GM12872 (cell line): ENCODE measurements around the gene RAP1GAP2.

Source experiments
- TF ChIP-seq, protein P1 (sequence below): IDR thresholded peaks from 3 replicates; pipeline ENCODE4 v1.5.1; 2011; ENCODE audit warnings: low read depth, mild to moderate bottlenecking, low read length, moderate library complexity; ENCODE audit not compliant: insufficient read depth

Gene RAP1GAP2

DNA sequence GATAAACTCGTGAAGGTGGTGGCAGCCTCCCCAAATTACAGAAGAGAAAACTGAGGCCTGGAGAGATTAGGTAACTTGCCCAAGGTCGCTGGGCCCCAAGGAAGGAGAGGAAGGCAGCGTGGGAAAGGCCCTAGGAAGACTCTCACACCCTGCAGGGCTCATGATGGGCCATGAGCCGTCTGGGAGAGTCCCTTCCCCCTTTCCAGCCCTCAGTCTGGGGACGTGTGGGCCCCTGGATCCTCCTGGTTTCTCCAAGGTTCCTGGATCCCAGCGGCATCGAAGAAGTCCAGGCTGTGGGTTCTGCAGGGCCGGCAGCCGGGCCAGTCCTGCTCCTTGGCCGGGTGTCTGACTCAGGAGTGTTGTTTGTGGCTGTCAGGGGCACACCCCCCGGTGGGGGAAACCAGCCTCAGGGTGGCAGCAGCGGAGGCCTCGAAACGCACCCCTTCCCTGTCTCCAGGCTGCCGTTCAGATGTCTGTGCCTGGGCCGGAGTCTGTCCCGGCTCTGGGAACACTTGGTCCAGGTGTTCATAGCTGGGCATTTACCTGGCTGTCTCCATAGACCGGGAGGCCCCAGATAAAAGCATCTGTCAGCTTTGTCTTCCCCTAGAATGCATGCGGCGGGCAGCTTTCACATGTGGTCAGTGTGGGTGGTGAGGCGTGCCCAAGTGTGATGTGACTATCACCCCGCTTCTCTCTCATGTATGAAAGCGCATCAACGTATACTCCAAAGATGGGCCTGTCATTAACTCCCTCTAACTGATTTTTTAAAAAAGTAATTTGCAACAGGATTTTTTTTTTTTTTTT lies 3.7 kb upstream of the RAP1GAP2 start:
- TF ChIP-seq, protein P1, sequence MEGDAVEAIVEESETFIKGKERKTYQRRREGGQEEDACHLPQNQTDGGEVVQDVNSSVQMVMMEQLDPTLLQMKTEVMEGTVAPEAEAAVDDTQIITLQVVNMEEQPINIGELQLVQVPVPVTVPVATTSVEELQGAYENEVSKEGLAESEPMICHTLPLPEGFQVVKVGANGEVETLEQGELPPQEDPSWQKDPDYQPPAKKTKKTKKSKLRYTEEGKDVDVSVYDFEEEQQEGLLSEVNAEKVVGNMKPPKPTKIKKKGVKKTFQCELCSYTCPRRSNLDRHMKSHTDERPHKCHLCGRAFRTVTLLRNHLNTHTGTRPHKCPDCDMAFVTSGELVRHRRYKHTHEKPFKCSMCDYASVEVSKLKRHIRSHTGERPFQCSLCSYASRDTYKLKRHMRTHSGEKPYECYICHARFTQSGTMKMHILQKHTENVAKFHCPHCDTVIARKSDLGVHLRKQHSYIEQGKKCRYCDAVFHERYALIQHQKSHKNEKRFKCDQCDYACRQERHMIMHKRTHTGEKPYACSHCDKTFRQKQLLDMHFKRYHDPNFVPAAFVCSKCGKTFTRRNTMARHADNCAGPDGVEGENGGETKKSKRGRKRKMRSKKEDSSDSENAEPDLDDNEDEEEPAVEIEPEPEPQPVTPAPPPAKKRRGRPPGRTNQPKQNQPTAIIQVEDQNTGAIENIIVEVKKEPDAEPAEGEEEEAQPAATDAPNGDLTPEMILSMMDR, result no peak

DNA sequence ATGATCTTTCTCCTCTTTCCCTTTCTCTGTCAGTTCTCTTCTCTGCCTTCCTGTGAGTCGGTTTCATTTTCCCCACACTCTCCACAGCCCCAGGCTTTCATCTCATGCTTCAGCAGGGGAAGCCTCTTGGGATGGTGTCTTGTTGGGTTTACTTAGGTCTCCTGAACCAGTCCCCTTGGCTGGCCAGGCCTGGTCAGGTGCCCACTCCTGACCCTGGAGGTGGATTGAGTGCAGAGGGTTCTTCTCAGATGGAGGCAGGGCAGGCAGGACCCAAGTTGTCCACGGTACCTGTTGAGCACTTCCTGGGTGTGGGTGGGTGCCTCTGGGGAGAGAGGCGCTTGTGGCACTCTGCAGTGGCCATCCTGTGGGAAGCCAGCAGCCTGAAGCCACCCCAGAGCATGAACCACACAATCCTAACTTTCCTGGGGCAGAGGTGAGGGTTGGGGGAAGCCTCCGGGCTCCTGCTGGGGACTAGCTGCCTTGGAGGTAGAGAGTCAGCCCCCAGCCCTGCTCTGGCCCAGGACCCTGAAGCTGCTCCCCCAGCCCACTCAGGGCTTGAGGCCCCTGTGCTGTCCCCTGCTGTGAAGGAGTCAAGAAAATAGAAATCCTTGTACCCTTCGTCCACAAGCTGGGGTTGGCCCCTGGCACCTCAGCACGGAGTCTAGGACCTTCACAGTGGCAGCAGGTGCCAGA lies 2.0 kb upstream of the RAP1GAP2 start:
- TF ChIP-seq, protein P1, result no peak

DNA sequence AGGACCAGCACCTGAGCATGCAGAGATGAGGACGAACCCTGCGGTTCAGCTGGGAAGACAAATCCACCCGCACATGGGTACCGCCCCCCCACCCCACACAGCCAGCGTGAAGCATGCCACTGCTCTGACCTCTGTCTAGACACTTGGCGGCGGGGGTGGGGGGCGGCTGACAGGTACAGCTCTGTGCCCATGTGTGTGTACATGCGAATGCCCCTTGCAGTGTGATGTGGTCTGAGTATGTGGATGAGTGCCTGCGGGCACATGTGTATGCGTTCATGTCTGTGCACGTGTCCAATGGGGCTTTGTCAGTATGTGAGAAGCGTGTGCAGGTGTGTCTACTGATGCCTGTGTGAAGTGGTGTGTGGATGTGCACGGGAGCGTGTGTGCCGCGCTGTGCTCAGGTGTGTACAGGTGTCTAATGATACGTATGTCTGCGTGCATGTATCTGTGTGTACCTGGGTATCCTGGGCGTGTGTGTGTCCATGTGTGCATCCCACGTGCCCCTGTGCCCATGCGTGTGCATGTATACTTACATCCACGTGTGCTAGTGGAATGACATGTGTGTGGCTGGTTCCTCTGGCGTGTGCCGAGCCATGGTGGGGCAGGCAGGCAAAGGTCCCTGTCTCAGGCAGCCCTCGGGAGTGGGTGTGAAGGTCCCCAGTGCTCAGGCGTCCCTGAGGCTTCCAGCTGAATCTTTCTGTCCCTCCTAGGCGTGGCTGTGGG lies 636 bp upstream of the RAP1GAP2 start:
- TF ChIP-seq, protein P1, result no peak

DNA sequence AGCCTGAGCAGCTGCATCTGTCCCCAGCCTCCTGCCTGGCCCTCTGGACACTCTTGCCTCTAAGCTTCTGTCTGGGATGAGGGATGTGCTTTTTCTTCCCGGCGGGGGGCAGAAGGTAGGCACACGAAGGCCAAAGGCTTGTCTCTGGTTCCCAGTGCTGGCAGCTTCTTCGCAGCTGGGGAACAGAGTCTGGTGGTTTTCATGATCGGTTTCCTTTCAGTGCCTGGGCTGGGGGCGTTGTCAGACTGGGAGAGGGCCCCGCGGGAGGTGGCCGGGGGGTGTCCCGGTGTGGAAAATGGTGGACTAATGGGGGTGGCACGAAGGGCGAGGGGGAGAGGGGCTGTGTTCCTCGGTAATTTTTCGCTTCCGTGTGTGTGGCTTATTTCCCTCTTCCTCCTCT lies 988 bp downstream of the RAP1GAP2 start:
- TF ChIP-seq, protein P1, result no peak

DNA sequence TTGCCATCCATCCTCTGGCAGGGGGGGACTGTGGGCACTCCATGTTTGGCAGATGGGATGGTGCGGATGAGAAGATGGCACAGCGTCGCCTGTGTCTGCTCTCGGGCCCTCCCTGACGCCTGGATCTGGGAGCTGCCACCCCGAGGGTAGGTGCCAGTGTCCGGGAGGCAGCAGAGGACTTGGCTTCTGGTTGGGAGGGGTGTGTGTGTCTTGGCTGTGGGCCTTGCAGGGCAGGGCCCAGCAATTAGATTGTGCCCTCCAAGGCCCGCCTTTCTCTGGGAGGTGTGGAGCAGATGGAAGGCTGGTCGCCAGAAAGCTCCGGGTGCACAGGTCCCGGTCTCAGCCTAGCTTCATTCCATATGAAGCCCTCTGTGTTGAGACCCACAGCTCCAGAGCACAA lies 1.4 kb downstream of the RAP1GAP2 start:
- TF ChIP-seq, protein P1, result no peak

DNA sequence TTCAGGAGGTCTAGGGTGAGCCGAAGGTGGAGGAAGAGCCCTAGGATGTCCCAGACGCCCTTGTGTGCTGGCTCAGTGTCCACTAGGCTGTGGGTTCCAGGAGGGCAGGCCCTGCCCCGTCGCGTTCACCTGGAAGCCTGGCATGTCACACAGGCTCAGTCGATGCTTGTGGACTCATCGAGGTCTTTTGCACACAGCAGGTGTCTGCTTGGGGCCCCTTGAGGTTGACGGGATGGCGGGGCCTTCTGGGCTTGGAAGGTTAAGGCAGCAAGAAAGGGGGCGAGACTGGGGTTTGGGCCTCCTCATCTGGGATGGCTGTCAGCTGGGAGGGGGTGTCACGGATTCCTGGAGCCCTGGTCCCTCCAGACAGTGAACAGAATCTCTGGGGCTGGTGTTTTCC lies 1.9 kb downstream of the RAP1GAP2 start:
- TF ChIP-seq, protein P1, result no peak

DNA sequence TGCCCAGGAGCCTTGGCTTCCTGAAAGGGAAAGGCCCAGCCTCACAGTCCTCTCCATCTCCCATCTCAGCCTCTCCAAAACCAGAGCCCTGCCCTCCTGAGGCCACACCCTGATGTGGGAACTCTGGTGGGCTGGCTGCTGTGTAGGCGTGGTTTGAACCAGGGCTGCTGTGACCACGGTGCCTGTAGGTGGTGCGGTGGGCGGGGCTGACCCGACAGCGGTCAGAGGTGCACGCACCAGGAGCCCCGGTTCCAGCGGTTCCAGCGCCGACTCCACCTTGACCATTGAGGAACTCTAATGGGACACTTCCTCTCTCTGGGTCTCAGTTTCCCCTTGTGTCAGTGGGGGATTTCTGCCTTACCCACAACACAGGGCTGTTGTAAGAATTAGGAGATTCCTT lies 2.4 kb downstream of the RAP1GAP2 start:
- TF ChIP-seq, protein P1, result no peak
